HG02610 (cell line): Measurements from ENCODE around the gene DDB1.
A peak's percentile ranks its signal among the peaks of the same experiment; 100 is the strongest.

Experiments used
- ATAC-seq: cut with Tn5 transposase; IDR thresholded peaks from one replicate; pipeline ENCODE4 v1.9.1; 2021; ENCODE audit warnings: mild to moderate bottlenecking, moderate library complexity; ENCODE audit not compliant: unreplicated experiment

The DDB1 gene

DNA sequence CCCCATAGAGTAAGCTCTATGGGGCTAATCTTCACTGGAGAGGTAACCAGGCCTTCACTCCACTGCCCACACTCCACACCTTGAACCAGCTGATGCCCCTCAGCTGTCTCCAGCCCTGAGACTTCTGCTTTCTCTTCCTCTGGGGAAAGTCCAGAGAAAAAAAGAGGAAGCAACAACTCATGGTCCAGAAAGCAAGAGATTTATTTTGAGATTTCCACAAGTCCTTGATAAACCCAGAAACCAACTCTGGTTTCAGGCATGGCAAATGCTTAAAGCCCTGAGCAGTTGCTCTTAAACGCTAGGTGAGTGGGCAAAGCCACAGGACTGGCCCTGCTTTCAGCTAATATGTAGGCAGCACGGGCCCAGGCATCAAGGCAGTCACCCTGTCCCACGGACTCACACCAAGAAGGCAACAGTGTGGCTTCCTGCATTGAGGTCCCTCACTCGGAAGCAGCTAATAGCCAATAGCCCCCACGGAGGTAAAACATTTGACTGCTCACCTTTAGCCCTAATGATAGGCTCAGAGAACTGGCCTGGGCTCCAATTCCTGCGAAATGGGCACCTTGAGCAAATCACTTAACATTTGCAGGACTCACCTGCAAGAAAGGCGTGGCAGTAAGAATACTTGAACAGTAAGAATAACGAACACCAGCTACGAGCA, 24.5 kb upstream of the DDB1 start:
- ATAC-seq = peak; percentile 61

DNA sequence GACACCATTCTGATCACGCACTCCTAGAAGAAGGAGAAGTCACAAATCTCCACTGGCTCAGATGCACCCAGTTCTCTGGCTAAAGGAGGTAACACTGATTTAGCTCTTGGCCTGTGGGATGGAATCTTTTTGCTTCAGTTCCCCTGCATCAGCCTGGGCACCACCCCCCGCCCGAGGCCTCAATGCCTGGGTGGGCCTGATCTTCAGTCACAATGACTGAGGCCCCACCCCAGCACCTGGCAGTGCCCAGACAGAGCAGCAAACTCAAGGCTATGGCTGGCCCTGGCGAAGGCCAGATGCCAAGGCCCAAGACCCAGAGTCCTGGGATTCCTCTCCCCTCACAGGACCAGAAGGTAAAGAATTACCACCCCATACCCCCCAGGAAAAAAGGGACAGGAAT, 23.8 kb upstream of the DDB1 start:
- ATAC-seq = no peak

- ATAC-seq = no peak
Measured at GRCh38 chr11:61354208-61354607, 21.3 kb upstream of the DDB1 start.

- no peak for ATAC-seq
Measured at GRCh38 chr11:61353131-61354067, 20.5 kb upstream of the DDB1 start.

DNA sequence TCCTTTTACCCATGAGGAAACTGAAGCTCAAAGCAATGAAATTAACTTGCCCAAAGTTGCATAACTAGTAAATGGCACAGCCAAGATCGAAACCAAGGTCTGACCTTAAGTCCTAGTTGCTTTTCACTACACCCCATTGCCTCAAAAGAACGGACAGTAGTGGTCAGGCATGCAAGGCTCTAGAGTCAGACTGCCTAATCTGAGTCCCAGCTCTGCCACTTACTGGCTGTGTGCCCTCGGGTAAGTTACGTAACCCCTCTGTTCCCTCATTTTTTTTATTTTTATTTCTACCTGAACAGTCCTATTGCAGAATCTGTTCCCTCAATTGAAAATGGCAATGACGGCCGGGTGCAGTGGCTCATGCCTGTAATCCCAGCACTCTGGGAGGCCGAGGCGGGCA, 19.1 kb upstream of the DDB1 start:
- no peak for ATAC-seq

- no peak for ATAC-seq
Measured at GRCh38 chr11:61350803-61351202, 17.9 kb upstream of the DDB1 start.

GRCh38 chr11:61350336-61350735, 17.4 kb upstream of the DDB1 start:
- no peak for ATAC-seq

DNA sequence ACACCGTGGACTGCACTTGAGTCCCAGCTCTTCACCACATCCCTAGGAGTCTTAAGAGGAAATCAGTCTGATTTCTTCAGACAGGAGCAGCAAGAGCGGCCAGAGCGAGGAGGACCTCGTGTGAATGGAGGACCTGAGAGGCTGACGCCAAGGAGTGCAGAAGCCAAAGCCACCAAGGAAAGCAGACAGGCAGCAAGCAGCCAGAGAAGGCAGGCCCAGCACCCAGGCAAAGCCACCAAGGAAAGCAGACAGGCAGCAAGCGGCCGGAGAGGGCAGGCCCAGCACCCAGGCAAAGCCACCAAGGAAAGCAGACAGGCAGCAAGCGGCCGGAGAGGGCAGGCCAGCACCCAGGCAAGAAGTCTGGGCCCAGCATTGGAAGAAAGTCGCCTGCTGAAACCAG, 17.0 kb upstream of the DDB1 start:
- ATAC-seq = no peak

DNA sequence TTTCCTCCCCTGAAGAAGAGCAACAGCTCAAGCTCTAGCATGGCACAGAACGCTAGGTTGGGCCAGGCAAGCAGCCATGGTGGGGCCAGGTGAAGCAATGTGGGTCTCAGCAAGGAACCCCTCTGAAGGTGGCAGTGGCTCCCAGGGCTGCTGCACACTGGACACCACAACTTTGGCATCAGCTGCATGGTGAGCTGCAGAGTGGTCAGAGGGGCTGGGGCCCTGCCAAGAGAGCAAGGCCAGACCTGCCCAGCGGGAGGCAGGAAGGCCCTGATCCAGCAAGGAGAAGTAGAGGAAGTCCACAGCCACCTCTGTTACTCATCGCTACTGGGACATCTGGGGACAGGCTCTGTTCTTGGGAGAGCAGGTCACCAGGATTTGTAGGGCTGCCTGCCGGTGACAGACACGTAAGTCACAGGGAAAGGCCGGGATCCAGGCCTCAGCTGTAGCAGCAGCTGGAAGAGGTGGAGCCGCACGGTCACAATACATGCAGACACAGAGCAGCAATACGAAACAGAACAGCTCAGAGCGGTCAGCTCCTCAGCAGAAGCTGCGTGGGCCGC, 16.4 kb upstream of the DDB1 start:
- no peak for ATAC-seq

DNA sequence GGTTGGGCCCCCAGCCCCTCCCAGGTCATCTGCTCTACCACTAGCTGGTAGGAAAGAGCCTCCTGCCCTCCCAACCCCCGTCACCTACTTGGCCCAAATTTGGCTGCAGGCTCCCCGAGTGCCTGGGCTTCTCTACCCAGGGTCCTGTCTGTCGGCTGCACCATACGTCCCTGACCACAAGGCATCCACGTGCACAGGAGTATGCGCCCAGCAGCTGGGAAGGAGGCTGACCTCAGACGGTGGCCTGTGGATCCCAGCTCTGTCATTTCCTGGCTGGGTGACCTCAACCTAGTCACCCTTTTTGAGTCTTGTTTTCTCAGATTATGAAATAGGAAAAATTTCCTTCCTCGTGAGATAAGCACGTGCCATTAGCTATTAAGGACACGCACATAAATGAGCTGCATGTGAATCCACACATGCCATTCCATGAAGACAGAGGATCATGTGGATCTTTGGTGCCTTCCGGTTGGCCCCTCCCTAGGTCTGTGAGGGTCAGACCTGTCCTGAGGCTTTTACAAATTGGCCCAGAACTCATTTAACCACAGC, 15.1 kb upstream of the DDB1 start:
- ATAC-seq = no peak

DNA sequence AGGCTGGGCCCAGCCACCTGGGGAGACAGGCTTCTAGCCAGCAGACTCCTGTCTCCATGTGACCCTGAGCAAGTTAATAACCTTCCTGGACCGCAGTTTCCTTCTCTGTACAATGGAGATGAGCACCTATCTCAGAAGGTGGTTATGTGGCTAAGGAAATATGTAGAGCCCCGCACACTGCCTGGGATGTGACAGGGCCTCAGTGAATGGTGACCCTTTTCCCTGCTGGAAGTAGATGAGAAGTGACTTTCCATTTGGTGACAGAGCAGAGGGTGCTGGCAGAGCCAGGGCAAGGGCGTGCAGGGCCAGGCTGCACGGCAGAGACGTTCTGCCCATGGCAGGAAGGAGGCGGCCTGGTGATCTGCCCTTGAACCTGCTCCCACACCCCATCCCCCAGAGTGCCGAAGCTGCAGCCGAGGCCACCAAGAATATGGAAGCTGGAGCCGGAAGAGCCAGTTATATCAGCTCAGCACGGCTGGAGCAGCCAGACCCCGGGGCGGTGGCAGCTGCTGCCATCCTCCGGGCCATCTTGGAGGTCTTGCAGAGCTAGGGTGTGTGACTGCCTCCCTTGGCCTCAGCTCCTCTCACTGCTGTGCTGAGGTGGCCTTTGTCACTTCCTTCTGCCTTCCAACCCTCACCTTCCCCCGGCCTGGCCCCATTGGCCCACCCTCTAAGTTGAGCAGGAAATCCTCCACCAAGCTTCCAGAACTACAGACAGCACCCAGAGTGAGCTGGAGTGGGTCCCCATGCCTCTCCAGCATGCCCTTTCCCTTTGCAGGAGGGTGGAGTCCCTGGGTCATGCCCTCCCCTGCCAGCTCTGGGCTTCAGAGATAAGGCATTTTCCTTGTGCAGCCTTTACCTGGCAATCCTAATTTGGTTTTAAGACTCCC, 13.3 kb upstream of the DDB1 start:
- no peak for ATAC-seq

GRCh38 chr11:61345170-61345610, 12.3 kb upstream of the DDB1 start:
- ATAC-seq = no peak

- no peak for ATAC-seq
Measured at GRCh38 chr11:61343792-61344745, 11.2 kb upstream of the DDB1 start.

GRCh38 chr11:61342207-61342803, 9.4 kb upstream of the DDB1 start:
- ATAC-seq = no peak

- ATAC-seq = no peak
Measured at GRCh38 chr11:61341706-61342105, 8.8 kb upstream of the DDB1 start.

GRCh38 chr11:61340979-61341378, 8.1 kb upstream of the DDB1 start:
- ATAC-seq = no peak

DNA sequence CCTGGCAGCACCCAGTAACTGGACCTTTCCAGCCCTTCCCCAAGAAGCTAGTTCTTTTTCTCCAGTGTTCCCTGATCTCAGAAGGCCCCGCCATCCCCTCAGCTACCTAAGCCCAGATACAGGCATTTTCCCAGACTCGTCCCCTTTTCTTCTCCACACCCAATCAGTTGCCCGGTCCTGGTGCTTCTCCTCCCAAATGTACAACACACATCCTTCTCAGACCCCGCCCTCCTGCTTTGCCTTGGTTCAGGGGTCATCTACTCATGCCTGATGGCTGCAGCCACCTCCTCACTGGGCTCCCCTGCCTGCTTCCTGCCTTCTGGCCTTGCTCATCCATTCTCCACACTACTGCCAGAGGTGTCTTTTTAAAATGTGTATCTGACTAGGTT, 6.6 kb upstream of the DDB1 start:
- ATAC-seq = no peak

GRCh38 chr11:61338783-61339489, 6.0 kb upstream of the DDB1 start:
- ATAC-seq = no peak
